Stimulated activated CD8-positive, alpha-beta memory T cell treated with anti-CD3 and anti-CD28 coated beads, Interleukin-15, amount 100 ng/mL, for 1 hour (primary cell): Measurements from ENCODE around the gene BCAR1.

Source experiments
- DNase-seq: peaks from one replicate; pipeline ENCODE4 v3.0.0-alpha.2; 2020; ENCODE audit warnings: low read depth

The BCAR1 gene

DNA sequence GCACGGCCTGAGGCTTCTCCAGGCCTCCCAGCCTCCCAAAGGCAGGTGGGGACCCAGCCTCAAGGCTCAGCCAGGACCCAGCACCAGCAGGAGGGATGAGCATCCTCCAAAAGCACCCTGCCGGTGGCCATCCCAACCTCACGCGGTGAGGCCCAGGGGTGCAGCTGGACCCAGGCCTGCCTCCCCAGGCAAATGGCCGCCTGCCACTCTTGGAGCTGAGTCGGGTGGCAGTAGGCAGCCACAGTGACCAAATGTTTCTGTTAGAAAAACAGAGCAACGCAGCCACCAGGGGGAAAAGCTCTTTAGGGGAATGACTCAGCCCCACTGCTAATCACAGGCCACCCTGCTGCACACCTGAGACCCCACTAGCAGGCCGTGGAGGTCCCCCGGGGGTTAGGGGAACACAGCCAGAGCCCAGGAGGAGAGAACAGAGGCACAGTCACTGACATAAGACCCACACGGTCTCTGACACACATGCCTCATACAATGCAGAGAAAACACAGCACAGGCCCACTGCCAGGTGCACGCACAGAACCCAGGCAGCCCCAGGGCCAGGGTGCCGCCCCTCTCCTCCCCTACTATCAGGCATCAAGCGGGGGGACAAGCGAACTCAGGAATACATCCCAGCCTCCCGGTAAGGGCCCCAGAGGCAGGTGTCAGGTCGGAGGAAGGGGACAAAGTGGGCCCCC, 12.4 kb downstream of the BCAR1 start:
- no peak for DNase-seq

DNA sequence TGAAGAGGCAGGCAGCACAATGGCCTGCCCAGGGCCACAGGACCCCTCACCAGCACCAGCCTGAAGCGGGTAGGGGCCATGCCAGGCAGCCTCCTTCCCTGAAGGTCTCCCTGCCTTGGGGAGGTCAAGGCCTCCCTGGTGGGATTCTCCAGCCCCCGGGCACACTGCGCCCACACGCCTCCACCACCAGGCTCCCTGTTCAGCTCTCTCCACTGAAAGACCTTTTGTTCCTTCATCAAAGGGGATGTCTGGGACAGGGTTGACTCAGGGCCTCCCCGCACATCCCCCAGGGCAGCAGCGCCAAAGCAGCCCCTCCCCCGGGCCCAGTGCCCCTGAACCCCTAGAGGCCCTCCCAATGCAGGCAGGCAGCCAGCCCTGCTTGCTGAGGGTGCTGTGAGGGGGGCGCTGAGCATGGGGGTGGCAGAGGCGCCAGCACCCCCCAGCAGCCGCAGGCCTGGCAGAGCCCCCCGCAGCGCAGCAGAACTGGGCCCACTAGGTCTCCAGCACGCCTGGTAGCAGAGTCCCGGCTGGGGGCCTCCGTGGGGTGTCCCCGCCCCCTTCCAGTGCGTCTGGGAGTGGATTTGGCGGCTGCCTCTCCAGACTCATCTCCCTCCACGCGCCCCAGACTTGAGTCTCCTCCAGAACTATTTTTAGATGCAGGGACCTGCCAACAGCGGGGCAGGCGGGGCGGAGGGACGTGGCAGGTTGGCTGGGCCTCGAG, 13.1 kb downstream of the BCAR1 start:
- no peak for DNase-seq

DNA sequence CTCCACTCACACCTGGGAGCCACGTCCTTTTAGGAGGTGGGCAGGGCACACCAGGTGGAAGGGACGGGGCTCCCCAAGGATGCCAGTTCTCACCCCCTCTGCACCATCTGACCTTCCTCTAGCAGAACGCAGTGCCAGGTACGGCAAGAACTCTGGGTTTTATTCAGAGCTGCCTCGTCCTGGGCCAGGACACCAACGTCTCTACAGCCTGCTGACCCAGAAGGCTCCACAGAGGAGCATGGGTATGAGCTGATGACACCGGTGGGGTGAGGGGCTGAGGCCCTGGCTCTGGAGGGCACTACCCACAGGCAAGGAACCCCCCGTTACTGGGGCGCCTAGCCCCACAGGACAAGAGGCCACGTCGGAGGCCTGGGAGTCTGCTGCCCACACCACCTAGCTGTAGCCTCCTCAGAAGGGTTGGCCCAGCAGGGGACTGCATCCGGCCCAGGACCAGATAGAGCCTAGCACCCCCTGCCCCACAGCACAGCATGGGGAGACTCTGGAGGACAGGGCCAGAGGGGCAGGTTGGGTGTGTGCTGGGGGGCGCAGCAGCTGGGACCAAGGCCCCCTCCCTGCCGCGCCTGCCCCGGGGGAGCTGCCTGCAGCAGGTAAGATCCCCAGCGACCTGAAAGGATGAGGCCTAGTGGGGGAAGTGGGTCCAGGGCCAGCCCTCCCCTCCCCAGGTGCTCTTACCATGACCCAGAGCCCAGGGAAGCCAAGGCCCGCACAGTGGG, 13.9 kb downstream of the BCAR1 start:
- DNase-seq: no peak

DNA sequence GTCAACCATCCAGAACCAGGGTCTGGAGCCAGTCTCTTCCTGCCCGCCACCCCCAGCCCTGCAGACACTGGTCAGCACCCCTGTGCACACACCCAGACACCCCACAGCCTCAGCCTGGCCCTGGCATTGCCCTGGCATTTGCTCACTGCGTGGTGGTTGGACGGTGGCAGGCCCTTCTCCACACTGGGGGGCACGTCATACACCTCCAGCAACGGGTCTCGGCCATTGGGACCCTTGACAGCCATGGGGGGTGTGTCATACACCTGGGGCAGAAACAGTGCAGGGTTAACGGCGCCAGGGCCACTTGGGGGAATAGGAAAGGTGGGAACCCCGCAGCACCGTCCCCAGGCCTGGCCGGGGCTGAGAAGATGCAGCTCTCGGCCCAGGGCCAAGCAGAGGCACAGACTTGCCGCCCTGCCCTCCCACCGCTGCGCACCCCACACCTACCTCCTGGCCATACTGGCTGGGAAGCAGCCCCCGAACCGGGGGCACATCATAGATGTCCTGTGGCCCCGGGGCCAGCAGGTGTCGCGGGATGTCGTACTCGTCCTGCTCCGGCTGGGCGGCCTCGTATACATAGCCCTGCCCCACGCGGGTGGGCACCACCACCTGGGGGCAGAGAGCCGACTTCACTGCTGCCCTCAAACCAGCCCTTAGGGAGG, 14.6 kb downstream of the BCAR1 start:
- DNase-seq: no peak

DNA sequence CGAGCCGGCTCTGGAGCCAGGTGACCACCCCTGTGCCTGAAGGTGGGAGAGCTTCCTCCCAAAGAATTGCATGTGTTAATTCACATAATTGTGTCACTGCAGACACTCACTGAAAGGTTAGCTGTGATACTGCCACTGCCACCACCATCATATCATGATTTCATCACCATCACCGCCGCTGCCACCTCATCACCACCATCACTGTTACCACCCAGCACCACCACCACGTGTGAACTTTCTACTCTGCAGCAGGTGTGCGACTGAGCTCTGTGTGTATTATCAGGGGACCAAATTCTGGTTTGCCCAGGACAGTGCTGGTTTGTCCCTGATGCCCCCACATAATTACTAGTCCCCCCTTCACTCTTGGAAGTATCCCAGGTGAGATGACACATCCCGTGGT, 15.2 kb downstream of the BCAR1 start:
- DNase-seq: no peak

DNA sequence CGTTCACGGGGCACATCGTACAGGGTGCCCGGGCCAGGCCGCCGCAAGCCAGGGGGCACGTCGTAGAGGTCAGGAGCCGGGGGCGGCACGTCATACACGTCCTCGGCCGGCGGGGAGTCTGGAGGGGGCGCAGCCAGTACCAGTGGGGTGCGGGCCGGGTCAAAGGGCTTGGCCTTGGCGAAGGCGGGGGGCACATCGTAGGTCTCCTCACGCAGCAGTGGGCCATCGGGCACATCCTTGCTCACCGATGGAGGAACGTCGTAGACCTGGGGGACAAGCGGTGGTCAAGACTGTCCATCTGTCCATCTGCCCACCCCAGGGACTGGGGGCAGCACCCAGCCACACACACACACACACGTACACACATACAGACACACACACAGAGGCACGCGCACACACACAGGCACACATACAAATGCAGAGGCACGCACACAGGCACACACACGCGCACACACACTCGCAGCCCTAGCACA, 15.7 kb downstream of the BCAR1 start:
- DNase-seq: no peak

DNA sequence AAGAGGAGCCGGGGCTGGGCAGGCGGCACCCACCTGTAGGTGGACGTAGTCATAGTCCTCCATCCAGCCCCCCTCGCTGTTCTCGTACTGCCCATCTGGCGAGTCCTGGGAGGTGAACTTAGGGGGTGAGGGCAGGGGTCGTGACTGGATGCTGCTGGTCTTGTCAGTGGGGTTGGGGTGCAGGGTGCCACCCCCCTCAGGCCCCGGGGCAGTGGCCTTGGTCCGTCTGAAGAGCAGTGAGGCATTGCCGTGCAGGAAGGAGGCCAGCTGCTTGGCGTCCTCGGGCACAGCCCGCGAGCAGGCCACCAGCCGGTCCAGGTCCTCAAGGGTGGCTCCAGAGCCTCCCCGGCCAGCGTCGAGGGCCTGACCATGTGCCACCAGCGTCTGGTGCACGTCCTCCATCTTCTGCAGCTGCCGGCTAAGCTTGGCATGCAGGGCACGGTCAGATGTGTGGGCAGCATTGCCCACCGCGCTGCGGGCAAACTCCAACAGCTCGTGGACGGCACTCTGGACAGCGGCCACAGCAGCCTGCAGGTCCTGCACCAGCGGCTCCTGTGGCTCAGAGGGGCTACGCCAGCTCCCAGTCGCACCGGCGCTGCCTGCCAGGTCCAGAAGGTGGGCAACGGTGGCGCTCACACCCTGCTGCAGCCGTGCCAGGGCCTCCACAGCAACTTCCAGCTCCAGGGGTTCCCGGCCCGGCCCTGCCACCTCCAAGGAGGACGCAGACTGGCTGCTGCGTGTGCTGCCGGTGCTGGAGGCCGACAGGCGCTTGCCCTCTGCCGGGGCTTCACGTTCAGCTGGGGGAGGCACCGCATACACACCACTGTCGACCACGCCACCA, 16.3 kb downstream of the BCAR1 start:
- DNase-seq: no peak

DNA sequence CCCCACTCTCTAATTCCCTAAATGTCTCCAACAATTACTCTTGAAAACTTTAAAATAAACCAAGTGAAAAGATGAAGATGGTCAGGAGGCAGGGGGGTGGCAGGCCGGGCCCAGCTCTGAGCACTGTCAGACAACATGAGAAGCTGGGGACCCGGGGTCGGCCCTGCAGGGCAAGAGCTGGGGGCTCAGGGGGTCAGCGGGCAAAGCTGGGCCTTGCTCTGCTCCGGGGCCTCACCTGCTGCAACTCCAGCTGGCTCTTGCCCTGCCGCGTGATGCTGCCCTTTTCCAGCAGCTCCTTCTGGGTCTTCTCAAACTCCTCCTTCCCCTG, 17.8 kb downstream of the BCAR1 start:
- no peak for DNase-seq

DNA sequence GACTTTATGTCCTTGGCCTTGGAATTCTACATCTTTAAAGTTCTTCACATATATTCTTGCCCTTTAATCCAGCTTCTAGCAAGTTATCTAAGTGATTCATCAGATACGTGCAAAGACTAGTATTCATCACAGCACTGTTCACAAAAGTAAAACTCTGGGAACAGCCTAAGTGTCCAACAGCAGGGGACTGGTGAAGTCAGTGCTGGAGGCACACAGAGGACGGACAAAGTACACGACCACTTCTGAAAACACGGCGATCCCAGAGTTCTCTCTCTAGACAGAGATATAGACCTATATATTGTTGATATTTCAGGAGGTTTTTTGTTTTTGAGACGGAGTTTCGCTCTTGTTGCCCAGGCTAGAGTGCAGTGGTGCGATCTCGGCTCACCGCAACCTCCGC, 19.9 kb downstream of the BCAR1 start:
- DNase-seq: no peak

DNA sequence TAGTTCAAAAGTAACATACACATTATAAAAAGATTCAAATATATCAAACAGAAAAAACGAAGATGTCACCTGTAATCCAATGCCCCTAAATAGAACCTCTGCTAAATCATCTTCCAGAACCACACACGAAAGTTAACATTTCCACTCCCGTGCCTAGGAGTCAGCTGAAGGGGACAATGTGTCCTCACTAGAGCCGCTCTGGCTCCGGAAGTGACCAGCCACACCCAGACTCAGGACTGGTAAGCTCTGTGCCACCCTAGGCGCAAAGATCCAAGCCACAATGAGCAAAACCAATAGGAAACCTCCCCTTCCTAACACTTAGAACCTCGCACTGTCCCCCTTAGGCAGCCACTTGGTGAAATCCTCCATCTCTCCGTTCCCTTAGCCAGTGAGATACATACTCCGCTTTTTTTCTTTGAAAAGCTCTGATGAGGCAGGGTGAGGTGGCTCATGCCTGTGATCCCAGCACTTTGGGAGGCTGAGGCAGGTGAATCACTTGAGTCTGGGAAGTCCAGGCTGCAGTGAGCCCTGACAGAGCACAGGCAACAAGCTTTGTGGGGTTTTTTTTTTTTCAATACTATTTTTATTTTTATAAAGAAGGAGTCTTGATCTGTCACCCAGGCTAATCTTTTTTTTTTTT, 20.8 kb downstream of the BCAR1 start:
- no peak for DNase-seq

DNA sequence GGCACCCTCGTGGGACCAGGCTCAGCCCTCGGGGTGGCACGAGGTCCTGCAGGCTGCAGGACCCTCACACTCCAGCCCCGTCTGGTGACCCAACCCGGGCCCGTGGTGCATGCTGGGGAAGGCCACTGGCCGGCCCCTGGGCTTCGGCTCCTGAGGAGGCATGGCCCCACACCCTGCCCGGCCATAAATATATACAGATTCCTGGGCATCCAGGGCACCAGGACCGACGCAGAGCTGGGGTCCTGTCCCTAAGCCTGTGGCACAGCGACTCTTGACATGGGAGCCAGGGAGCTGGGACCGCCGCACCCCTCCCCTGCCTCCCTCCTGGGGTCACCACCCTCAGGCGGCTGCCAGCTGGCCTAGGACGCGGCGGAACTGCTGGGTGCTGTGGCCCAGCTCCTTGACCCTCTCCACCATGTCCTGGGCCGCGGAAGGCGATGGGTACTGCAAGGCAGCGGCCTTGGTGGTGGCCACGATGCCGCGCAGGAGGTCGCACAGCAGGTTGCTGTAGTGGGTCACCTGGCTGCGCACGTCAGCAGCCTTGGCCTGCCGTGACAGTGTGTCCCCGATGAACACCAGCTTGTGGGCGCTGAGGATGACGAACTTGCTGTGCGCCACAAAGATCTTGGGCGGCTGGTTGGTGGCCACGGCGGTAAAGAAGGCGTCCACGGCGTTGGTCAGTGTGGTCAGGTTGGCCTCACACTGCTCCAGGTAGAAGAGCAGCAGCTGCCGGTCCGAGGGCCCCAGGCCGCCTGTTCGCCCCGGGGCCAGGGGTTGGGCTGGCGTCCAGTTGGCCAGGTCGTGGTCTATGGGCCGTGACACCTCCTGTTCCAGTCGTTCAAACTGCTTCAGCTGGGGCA, 22.0 kb downstream of the BCAR1 start:
- no peak for DNase-seq

DNA sequence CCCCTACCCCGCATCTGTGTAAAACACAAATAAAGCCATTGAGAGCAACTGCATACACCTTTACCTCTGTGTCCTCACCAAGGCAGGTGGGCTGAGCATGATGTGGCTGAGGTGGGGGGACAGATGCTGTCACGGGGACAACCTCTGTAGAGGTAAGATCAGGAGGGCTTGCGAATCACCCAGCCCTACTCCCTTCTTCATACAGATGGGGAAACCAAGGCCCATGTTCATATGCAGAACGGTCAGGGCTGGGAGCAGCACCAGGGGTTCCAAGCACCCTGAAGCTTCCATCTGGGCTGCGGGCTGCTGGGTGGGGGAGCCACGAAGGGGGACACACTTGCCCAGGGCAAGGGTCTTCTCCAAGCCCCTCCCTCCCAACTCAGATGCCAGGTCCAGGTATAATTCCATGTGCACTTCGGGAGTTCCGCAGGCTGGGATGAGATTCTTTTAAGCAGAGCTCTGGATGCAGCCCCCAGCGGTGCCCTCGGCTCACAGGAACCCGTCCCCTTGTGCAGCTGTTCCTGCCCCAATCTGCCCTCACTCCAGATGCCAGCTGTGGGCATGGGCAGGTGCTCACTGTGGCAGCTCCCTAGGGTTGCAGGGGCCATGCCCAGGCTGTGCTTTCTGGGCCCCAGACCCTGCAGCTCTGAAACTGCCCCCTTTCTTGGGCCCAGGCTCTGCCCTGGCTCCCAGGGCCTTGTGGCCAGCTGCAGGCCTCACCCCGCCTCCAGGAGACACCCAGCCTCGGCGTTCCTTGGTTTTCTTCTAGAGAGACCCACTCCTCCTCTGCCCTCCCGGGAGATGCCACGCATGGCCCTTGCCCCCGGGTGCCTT, 23.1 kb downstream of the BCAR1 start:
- DNase-seq: no peak

DNA sequence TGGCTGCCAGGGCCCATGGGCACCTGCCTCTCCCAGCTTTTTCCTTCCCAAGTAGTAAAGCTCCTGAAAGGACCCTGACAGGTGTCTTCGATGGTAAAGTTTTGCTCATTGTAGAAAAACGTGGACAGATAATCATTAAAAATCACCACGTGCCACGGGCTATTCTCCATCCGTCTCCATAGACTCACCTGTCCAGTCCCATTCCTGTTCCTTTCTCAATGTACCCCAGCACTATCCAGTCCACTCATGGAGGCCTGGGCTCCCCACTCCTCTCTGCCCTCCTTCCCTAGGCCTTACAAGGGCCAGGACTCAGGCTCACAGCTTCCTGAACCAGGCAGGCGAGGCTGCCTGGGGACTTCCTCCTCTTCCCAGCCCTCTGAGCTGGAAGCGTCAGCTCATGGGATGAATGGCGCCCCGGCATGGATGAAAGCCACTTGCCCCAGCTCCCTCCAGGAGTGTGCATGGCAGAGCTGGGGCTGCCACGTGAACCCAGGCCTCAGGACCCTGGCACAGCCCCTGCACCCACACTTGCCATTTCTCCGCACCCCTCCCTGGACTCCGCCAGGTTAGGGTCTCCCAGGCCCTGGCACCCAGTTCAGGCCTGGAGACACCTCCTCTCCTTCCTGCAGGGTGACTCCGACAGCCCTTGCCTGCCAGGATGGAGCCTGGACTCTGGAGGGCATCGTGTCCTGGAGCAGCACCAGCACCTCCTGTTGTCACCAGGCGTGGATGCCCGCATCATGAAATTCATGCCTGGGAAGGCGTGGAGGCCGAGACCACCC, 23.9 kb downstream of the BCAR1 start:
- DNase-seq: no peak

DNA sequence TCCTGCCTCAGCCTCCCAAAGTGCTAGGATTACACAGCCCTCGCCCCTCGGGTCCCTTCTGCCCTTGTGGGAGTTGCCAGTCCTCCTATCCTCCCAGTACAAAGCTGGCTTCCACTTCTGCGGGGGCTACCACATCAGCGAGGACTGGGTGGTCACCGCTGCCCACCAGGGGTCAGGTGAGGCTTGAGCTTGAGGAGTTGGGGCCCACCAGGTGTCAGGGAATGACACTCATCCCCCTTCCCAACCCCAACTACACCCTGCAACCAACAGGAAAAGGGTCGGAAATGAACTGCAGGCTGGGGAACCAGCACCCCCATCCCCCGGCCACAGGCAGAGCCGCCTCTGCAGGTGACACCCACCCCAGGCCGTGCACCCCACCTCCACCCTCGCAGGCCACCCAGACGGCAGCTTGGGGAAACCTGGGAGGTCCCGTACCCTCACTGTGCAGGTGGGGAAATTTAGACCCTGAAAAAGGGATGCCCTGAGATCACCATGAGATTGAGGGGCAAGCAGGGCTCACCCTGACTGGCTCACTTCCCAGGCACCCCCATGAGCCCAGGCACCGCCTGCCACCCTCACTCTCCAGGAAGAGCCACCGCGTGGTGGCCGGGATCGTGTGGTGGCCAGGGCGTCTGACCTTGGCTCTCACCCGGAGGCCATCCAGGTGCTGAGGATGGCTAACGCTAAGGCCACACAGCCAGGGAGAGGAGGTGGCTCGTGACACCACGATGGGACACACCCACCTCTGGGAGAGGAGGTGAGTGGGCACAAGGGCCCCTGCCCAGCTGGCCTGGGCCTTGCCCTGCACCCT, 24.7 kb downstream of the BCAR1 start:
- DNase-seq: no peak

DNA sequence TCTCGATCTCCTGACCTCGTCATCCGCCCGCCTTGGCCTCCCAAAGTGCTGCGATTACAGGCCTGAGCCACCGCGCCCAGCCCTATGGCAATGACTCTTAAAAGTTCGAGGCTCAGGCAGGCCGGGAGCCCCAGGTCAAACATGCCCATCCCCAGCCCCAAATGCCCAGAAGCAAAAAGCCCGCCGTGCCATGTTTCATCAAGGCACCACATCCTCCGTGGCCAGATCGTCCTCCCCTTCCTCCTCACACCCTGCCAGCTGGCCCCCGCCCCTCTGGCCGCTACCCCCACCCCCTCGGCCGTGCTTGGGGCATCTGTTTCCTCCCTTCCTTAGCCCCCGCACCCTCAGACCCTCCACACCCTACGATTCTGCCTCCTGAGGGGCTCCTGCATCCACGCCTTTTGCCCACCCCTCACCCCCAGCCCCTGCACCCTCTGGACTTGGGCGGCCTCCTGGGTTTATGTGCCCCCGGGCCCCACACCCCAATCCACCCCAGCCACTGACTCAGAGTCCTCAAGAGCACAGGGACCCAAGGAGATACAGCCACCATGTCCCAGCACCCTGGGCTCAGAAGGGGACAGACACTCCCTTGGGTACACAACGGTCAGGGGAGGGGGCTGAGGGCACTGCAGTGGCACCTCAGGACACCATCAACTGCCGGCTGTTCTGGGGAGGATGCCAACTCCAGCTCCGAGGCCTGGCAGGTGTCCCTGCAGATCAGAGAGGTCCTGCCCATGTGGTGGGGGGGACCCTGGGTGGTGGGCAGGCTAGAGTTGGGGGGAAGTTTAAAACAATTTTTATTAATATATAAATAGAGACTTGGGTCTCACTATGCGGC, 25.5 kb downstream of the BCAR1 start:
- DNase-seq: no peak

DNA sequence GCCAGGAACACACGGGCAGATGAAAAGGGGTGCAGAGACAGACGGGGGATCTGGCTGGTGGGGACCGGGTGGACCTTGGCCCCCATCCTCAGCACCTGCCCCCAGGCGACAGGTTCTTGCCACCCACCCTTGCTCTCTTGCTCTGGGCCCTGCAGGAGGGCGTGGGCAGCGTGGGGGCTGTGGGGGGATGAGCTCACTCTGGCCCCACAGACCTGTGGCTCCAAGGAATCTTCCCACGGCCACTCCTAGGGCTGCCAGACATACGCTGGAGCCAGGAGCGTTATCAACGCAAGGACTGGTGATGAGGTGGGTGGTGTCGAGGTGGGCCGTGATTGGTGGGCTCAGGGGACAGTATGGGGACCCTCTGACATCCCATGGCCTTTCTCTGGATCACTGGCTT, 26.3 kb downstream of the BCAR1 start:
- DNase-seq: no peak
